ENCODE measurements around the gene TMED4.
"Not testable (repeated sequence)": the region's sequence is repeated elsewhere in the genome, so short reads cannot be mapped to it uniquely, and the experiment has no call there.

GRCh38 chr7:44597181-44597580 is 15.2 kb upstream of the TMED4 start:
- TF ChIP-seq CTCF (IDR thresholded peaks at IDR 0.05; ENCODE audit: poor library complexity, severe bottlenecking); EZH2 (IDR thresholded peaks at IDR 0.05; ENCODE audit: borderline replicate concordance, insufficient read depth, low read length, poor library complexity, severe bottlenecking); EP300 (conservative IDR thresholded peaks at IDR 0.05; ENCODE audit: poor library complexity, severe bottlenecking); REST (IDR thresholded peaks at IDR 0.05; ENCODE audit: borderline replicate concordance); TAF1 (IDR thresholded peaks at IDR 0.05; ENCODE audit: low read depth); RAD21 (conservative IDR thresholded peaks at IDR 0.05): not testable (repeated sequence)
